Upper lobe of left lung (tissue), 6 donors: ENCODE measurements around the gene NBEAL2. TPM values are rescaled to one million over a fixed set of nuclear protein-coding genes. Genes with fewer than 3 reads are reported as not detected.

ENCODE experiments used
- ATAC-seq, 2 donors: fragments of 200-7000 bp; cut with Tn5 transposase; one replicate each; pipeline ENCODE4 v1.9.1; 2022; ENCODE audit warnings: mild to moderate bottlenecking in 2 of 2, moderate library complexity in 2 of 2; ENCODE audit not compliant: low FRiP score in 2 of 2
- DNase-seq, 2 donors: peaks; one replicate each; pipeline ENCODE4 v3.0.0-alpha.2; 2019 to 2020
- H3K27ac ChIP-seq, 4 donors: fragments of 200-600 bp; sonication (generic); one replicate each; pipeline ENCODE4 v1.5.1; 2016 to 2019
- H3K27me3 ChIP-seq, 4 donors: fragments of 200-600 bp; sonication (generic); one replicate each; pipeline ENCODE4 v1.5.1; 2017 to 2019
- H3K36me3 ChIP-seq, 4 donors: fragments of 200-600 bp; sonication (generic); one replicate each; pipeline ENCODE4 v1.5.1; 2016 to 2019
- H3K4me1 ChIP-seq, 4 donors: fragments of 200-600 bp; sonication (generic); one replicate each; pipeline ENCODE4 v1.5.1; 2018 to 2019
- H3K4me3 ChIP-seq, 4 donors: fragments of 200-600 bp; sonication (generic); one replicate each; pipeline ENCODE4 v1.5.1; 2017 to 2019; ENCODE audit warnings: mild to moderate bottlenecking in 2 of 4, moderate library complexity in 1 of 4
- H3K9me3 ChIP-seq, 4 donors: fragments of 200-600 bp; sonication (generic); one replicate each; pipeline ENCODE4 v1.5.1; 2018 to 2019
- EP300 ChIP-seq, 4 donors: sonication (generic); formaldehyde crosslinking; IDR thresholded peaks; one replicate each; pipeline ENCODE4 v1.5.1; 2017; ENCODE audit warnings: antibody characterized with exemption in 4 of 4, control low read depth in 2 of 4
- POLR2A ChIP-seq, 4 donors: fragments of 450-650 bp; IDR thresholded peaks; one replicate each; pipeline ENCODE4 v1.5.1; 2016 to 2017; ENCODE audit warnings: antibody characterized with exemption in 4 of 4, mild to moderate bottlenecking in 2 of 4
- POLR2AphosphoS5 ChIP-seq, 2 donors: sonication (generic); formaldehyde crosslinking; IDR thresholded peaks; one replicate each; pipeline ENCODE4 v1.5.1; 2017; ENCODE audit warnings: antibody characterized with exemption in 2 of 2
- WGBS, 2 donors: methylation state at CpG; one replicate each; pipeline ENCODE4 v1.1.5; 2017 to 2018; 5-methylcytosine and 5-hydroxymethylcytosine counted together
- total RNA-seq, 6 donors: library from RNA; depleted of rRNA in 4 of 6; stranded (reverse); fragments of >200 nt in 4 of 6; gene quantifications; one replicate each; pipeline versions ENCODE4 v1.1.0 to v1.2.1, GENCODE V29; 2016 to 2021
- TF ChIP-seq, protein P1 (sequence below), 6 experiments: fragments of 450-650 bp in 4 of 6; fragments of 200-600 bp in 2 of 6; sonication (generic) in 2 of 6; IDR thresholded peaks; one replicate each; pipeline ENCODE4 v1.5.1; 2016 to 2019; ENCODE audit warnings: antibody characterized with exemption in 6 of 6
- donor health status: DM: no; HTN: no; CAD: no; lungs with moderate emphysema.
- donor health status: DM: no; HTN: yes; CAD: no; lungs with severe emphysema.

NBEAL2 gene
- total RNA-seq, 6 donors from 2014 or later, result 94.7 to 436 (median 163) TPM

DNA sequence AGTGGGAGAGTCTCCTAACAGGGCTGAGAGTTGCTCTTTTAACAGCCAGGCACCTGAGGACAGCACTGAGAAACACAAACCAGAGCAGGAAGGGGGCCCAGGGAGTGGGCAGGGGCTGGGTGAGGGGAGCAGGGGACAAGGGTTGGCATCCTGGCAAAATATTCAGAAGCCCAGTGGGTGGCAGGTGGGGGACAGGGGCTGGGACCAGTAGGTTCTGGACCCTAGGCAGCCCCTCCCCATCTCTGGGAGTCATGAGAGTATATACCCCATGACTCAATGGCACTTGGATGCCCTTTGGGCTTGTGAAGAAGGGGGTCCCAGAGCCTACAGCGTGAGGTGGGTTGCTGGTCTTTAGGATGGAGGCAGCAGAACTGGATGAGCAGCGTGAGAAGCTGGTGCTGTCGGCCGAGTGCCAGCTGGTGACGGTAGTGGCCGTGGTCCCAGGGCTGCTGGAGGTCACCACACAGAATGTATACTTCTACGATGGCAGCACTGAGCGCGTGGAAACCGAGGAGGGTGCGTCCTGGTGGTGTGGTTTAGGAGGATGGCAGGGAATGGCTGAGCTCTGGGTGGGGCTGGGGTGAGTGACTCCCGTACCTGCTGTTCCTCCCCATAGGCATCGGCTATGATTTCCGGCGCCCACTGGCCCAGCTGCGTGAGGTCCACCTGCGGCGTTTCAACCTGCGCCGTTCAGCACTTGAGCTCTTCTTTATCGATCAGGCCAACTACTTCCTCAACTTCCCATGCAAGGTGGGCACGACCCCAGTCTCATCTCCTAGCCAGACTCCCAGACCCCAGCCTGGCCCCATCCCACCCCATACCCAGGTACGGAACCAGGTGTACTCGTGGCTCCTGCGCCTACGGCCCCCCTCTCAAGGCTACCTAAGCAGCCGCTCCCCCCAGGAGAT, 24.2 kb downstream of the NBEAL2 start:
- no peaks in the 10 kb centered on the region for H3K9me3 ChIP-seq
- 96% methylated on average over 26 to 27 of the region's 27 CpGs for WGBS, 2 donors
- H3K4me3 ChIP-seq, result no peak overlapping the region
- ATAC-seq (no peak), DNase-seq (peak in 1 of 2 donors; percentile 18)
- H3K27me3 ChIP-seq, result no peaks in the 10 kb centered on the region
- TF ChIP-seq POLR2AphosphoS5 (IDR thresholded peaks at IDR 0.05), result no peak
- no peak for TF ChIP-seq POLR2A (IDR thresholded peaks at IDR 0.05)
- TF ChIP-seq, protein P1, sequence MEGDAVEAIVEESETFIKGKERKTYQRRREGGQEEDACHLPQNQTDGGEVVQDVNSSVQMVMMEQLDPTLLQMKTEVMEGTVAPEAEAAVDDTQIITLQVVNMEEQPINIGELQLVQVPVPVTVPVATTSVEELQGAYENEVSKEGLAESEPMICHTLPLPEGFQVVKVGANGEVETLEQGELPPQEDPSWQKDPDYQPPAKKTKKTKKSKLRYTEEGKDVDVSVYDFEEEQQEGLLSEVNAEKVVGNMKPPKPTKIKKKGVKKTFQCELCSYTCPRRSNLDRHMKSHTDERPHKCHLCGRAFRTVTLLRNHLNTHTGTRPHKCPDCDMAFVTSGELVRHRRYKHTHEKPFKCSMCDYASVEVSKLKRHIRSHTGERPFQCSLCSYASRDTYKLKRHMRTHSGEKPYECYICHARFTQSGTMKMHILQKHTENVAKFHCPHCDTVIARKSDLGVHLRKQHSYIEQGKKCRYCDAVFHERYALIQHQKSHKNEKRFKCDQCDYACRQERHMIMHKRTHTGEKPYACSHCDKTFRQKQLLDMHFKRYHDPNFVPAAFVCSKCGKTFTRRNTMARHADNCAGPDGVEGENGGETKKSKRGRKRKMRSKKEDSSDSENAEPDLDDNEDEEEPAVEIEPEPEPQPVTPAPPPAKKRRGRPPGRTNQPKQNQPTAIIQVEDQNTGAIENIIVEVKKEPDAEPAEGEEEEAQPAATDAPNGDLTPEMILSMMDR (IDR thresholded peaks at IDR 0.05), result no peak
- TF ChIP-seq EP300 (IDR thresholded peaks at IDR 0.05), result no peak
- peaks cover under 1 to 3% (median 1%) of the 10 kb centered on the region in 4 donors for H3K4me1 ChIP-seq
- H3K36me3 ChIP-seq, result peaks cover 12 to 100% (median 87%) of the 10 kb centered on the region in 4 donors
- peak overlapping the region in 1 of 4 donors; percentile 5 for H3K27ac ChIP-seq

DNA sequence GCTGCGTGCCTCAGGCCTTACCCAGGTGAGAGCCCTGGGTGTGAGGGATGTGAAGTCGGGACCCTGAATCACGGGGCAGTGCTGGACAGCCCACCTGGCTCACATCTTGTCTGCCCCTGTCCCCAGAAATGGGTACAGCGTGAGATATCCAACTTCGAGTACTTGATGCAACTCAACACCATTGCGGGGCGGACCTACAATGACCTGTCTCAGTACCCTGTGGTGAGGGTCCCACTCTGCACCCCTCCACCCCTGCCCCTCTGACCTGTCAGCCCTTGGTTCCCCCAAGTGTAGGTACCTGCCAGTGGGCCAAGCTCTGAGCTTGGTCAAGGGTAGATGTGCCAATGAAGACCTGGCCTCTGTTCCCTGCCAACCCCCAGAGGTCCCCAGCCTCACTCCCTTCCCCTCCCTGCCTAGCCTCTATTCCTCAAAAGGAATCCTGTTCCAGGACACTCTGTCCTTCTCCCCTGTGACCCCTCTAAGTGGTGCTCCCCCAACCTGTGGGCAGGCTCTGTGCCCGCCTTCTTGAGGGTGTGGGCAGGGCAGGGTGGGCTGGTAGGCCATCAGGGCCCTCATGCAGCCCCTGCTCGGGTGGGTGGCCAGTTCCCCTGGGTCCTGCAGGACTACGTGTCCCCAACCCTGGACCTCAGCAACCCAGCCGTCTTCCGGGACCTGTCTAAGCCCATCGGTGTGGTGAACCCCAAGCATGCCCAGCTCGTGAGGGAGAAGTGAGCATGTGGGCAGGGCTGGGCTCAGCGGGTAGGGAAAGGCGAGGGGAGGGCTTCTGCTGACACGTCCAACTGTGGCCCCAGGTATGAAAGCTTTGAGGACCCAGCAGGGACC, 25.1 kb downstream of the NBEAL2 start:
- Histone ChIP-seq H3K4me1 (peaks cover 5 to 10% (median 6%) of the 10 kb centered on the region in 4 donors), H3K27ac (no peak overlapping the region), H3K36me3 (peaks cover 11 to 92% (median 78%) of the 10 kb centered on the region in 4 donors), H3K27me3 (no peaks in the 10 kb centered on the region), H3K9me3 (no peaks in the 10 kb centered on the region), H3K4me3 (no peak overlapping the region)
- WGBS, 2 donors, result 93 to 96% methylated on average over 7 to 17 of the region's 17 CpGs
- DNase-seq (peak in 1 of 2 donors; percentile 10), ATAC-seq (no peak)
- no peak for TF ChIP-seq EP300 (IDR thresholded peaks at IDR 0.05)
- no peak for TF ChIP-seq POLR2A (IDR thresholded peaks at IDR 0.05)
- no peak for TF ChIP-seq POLR2AphosphoS5 (IDR thresholded peaks at IDR 0.05)
- TF ChIP-seq, protein P1 (IDR thresholded peaks at IDR 0.05), result no peak

DNA sequence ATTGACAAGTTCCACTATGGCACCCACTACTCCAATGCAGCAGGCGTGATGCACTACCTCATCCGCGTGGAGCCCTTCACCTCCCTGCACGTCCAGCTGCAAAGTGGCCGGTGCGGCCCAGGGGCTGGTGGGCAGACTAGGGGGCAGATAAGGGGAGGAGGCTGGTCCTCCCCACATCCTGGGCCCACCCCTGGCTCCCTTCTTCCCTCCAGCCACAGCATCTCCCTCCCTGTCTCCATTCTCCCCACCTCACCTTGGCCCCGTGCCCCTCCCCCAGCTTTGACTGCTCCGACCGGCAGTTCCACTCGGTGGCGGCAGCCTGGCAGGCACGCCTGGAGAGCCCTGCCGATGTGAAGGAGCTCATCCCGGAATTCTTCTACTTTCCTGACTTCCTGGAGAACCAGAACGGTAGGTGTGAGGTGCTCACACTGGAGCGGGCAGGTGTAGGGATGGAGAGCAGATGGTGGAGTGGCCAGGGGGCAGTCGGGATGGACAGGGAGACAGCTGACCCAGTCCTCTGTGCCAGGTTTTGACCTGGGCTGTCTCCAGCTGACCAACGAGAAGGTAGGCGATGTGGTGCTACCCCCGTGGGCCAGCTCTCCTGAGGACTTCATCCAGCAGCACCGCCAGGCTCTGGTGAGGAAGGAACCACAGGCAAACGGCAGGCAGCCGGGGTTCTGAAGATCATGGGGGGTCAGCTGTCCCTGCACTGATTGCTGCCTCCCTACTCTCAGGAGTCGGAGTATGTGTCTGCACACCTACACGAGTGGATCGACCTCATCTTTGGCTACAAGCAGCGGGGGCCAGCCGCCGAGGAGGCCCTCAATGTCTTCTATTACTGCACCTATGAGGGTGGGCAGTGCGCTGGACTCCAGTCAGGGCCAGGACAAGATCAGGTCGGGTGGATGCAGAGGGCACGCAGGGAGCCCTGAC, 26.0 kb downstream of the NBEAL2 start:
- 69 to 82% methylated on average over 17 to 26 of the region's 32 CpGs for WGBS, 2 donors
- Histone ChIP-seq H3K27ac (no peak overlapping the region), H3K4me3 (no peak overlapping the region), H3K9me3 (no peaks in the 10 kb centered on the region), H3K27me3 (no peaks in the 10 kb centered on the region), H3K4me1 (peaks cover 11 to 19% (median 14%) of the 10 kb centered on the region in 4 donors), H3K36me3 (peaks cover 9 to 83% (median 69%) of the 10 kb centered on the region in 4 donors)
- DNase-seq (peak; percentile 23 to 76), ATAC-seq (no peak)
- TF ChIP-seq, protein P1 (IDR thresholded peaks at IDR 0.05), result no peak
- TF ChIP-seq POLR2AphosphoS5 (IDR thresholded peaks at IDR 0.05) (no peak), EP300 (IDR thresholded peaks at IDR 0.05) (no peak), POLR2A (IDR thresholded peaks at IDR 0.05) (no peak)

DNA sequence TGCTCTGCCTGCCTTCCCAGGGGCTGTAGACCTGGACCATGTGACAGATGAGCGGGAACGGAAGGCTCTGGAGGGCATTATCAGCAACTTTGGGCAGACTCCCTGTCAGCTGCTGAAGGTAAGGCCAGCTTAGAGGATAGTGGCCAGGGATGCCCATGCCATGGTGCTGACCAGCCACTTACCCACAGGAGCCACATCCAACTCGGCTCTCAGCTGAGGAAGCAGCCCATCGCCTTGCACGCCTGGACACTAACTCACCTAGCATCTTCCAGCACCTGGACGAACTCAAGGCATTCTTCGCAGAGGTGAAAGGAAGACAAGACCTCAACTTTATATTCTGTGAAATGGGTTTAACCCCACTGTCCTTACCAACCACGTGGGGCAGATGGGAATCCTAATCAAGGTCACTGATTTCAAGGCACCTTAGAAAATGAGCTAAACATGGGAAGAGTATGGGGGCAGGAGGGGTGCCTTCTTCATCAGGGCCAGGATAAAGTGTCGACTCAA, 26.7 kb downstream of the NBEAL2 start:
- Histone ChIP-seq H3K9me3 (no peaks in the 10 kb centered on the region), H3K4me1 (peaks cover 11 to 20% (median 14%) of the 10 kb centered on the region in 4 donors), H3K4me3 (no peak overlapping the region), H3K27me3 (no peaks in the 10 kb centered on the region), H3K27ac (no peak overlapping the region), H3K36me3 (peaks cover 9 to 76% (median 62%) of the 10 kb centered on the region in 4 donors)
- 89 to 91% methylated on average over 5 to 9 of the region's 9 CpGs for WGBS, 2 donors
- ATAC-seq, result no peak
- DNase-seq, result no peak
- TF ChIP-seq POLR2AphosphoS5 (IDR thresholded peaks at IDR 0.05), result no peak
- no peak for TF ChIP-seq POLR2A (IDR thresholded peaks at IDR 0.05)
- TF ChIP-seq, protein P1 (IDR thresholded peaks at IDR 0.05), result no peak
- no peak for TF ChIP-seq EP300 (IDR thresholded peaks at IDR 0.05)
